ENCODE measurements around the gene ELMOD3. TPM values are rescaled to one million over a fixed set of nuclear protein-coding genes. Genes with fewer than 3 reads are reported as not detected.
"Not testable (repeated sequence)": the region's sequence is repeated elsewhere in the genome, so short reads cannot be mapped to it uniquely, and the experiment has no call there.

ELMOD3 gene
- total RNA-seq, 4 donors from 2014 or later: 13.3 to 37.8 (median 32.8) TPM

DNA sequence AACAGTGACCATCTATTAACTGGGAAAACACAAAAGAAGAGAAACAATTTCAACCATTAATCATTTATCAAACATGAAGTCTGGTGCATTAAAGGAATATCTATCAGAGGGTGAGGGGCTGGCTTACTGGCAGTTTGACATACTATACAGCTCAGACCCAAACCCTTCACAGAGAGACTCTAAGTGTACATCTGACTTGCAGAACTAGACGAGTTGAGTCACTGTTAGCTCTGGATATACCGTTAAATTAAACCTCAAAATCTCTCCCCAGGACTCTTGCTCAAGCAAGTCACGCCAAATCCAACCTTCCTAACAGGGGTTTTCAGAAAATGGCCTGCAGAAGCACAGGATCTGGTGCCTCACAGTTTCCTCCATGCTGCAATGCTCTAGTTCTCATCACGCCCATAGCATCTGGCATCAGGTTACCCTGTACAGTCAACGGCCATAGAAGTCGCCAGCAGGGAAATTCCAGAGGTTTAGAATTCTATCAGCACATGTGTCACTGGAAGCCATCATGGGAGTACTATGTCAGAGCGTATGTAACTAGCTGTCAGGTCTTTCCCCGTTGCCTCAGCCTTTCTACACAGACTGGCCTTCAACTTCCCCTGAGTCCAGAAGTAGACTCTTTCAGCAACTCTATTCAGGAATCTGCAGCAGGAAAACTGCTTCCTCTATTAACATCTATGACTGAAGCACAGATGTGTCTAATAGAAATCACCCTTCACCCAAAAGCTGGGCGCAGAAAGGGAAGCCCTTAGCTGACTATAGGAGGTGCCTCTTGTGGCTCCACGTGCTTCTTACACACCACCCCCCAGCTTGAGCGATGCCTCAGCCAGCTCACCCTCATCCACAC is 36.1 kb upstream of the ELMOD3 start:
- intact Hi-C loops (cut with DNase I; ENCODE audit: low total_unique reads): no loop called here
- H3K9me3 ChIP-seq: no peaks in the 10 kb centered on the region
- H3K27me3 ChIP-seq: no peaks in the 10 kb centered on the region
- no peak overlapping the region for H3K4me3 ChIP-seq
- H3K36me3 ChIP-seq: peaks cover 0 to 55% (median 24%) of the 10 kb centered on the region in 4 donors
- no peak for DNase-seq
- TF ChIP-seq EP300 (IDR thresholded peaks at IDR 0.05; ENCODE audit: low read depth) (no peak), POLR2AphosphoS5 (IDR thresholded peaks at IDR 0.05) (no peak), POLR2A (IDR thresholded peaks at IDR 0.05) (no peak)
- TF ChIP-seq, protein P1, sequence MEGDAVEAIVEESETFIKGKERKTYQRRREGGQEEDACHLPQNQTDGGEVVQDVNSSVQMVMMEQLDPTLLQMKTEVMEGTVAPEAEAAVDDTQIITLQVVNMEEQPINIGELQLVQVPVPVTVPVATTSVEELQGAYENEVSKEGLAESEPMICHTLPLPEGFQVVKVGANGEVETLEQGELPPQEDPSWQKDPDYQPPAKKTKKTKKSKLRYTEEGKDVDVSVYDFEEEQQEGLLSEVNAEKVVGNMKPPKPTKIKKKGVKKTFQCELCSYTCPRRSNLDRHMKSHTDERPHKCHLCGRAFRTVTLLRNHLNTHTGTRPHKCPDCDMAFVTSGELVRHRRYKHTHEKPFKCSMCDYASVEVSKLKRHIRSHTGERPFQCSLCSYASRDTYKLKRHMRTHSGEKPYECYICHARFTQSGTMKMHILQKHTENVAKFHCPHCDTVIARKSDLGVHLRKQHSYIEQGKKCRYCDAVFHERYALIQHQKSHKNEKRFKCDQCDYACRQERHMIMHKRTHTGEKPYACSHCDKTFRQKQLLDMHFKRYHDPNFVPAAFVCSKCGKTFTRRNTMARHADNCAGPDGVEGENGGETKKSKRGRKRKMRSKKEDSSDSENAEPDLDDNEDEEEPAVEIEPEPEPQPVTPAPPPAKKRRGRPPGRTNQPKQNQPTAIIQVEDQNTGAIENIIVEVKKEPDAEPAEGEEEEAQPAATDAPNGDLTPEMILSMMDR (IDR thresholded peaks at IDR 0.05): no peak
- in situ Hi-C loops (cut with MboI; ENCODE audit: low pct_ligation_motif_present in 1 of 4, low pct_unique_long_range_greater_than_20kb in 1 of 4, low sequenced_read_pairs in 3 of 4): no loop called here
- WGBS, 2 donors (ENCODE audit: low coverage in 1 of 2): 67 to 71% methylated on average over 6 to 11 of the region's 11 CpGs
- H3K27ac ChIP-seq: no peak overlapping the region
- H3K4me1 ChIP-seq: peaks cover 0 to 37% (median 7%) of the 10 kb centered on the region in 4 donors

DNA sequence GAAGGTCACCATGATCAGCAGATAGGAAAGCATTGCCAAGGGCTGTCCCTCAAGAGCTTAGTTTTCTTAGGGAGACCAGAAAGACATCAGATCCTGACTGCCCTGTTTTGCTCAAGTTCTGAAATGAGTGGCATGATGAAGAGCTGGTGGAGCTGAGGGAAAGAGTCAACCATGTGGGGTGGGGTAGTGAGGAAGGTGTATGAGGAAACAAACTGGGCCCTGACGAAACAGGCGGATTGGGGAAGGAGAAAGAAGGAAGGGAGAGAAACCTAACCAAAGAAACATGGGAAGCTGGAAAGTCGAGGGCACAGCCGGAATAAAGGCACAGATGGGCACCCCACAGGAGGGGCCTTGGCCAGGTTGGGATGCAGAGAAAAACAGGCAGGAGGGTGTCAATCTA is 34.8 kb upstream of the ELMOD3 start:
- in situ Hi-C loops (cut with MboI; ENCODE audit: low pct_ligation_motif_present in 1 of 4, low pct_unique_long_range_greater_than_20kb in 1 of 4, low sequenced_read_pairs in 3 of 4): no loop called here
- DNase-seq: no peak
- peaks cover 0 to 68% (median 28%) of the 10 kb centered on the region in 4 donors for H3K36me3 ChIP-seq
- TF ChIP-seq, protein P1 (IDR thresholded peaks at IDR 0.05): no peak
- TF ChIP-seq POLR2A (IDR thresholded peaks at IDR 0.05) (no peak), EP300 (IDR thresholded peaks at IDR 0.05; ENCODE audit: low read depth) (no peak), POLR2AphosphoS5 (IDR thresholded peaks at IDR 0.05) (no peak)
- WGBS, 2 donors (ENCODE audit: low coverage in 1 of 2): 88 to 93% methylated on average over 4 of the region's 4 CpGs
- no peak overlapping the region for H3K4me3 ChIP-seq
- H3K4me1 ChIP-seq: peaks cover 8 to 51% (median 17%) of the 10 kb centered on the region in 4 donors
- H3K27me3 ChIP-seq: no peaks in the 10 kb centered on the region
- no peak overlapping the region for H3K27ac ChIP-seq
- intact Hi-C loops (cut with DNase I; ENCODE audit: low total_unique reads): no loop called here
- H3K9me3 ChIP-seq: no peaks in the 10 kb centered on the region

DNA sequence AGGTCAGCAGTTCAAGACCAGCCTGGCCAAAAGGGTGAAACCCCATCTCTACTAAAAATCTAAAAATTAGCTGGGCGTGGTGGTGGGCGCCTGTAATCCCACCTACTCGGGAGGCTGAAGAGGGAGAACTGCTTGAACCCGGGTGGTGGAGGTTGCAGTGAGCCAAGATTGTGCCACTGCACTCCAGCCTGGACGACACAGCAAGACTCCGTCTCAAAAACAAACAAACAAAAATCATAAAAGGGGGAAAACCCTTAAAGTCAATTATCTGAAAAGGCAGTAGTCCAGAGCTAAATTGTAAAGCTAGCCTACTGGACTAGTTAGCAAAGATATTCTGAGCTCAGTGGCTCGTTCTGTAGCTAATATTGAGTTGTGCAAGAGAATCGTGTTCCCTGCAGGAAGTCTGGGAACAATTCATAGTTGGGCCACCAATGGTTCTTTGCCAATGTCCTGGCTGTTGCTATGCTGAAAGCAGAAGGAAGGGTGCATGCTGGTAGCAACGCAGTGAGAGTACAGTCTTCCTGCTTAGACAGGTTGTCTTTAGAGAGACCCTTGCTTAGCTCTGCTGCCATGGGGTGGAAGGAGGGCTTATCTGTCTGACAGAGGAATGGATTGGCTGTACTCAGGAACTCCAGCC is 31.1 kb upstream of the ELMOD3 start:
- H3K27ac ChIP-seq: no peak overlapping the region
- intact Hi-C loops (cut with DNase I; ENCODE audit: low total_unique reads): no loop called here
- H3K4me3 ChIP-seq: no peak overlapping the region
- in situ Hi-C loops (cut with MboI; ENCODE audit: low pct_ligation_motif_present in 1 of 4, low pct_unique_long_range_greater_than_20kb in 1 of 4, low sequenced_read_pairs in 3 of 4): no loop called here
- WGBS, 2 donors (ENCODE audit: low coverage in 1 of 2): 74 to 100% methylated on average over 2 to 9 of the region's 9 CpGs
- H3K27me3 ChIP-seq: no peaks in the 10 kb centered on the region
- H3K9me3 ChIP-seq: no peaks in the 10 kb centered on the region
- no peak for DNase-seq
- TF ChIP-seq, protein P1 (IDR thresholded peaks at IDR 0.05): no peak
- no peak for TF ChIP-seq POLR2A (IDR thresholded peaks at IDR 0.05)
- TF ChIP-seq EP300 (IDR thresholded peaks at IDR 0.05; ENCODE audit: low read depth): no peak
- TF ChIP-seq POLR2AphosphoS5 (IDR thresholded peaks at IDR 0.05): no peak
- H3K36me3 ChIP-seq: peaks cover 0 to 56% (median 22%) of the 10 kb centered on the region in 4 donors
- peaks cover 21 to 74% (median 41%) of the 10 kb centered on the region in 4 donors for H3K4me1 ChIP-seq

DNA sequence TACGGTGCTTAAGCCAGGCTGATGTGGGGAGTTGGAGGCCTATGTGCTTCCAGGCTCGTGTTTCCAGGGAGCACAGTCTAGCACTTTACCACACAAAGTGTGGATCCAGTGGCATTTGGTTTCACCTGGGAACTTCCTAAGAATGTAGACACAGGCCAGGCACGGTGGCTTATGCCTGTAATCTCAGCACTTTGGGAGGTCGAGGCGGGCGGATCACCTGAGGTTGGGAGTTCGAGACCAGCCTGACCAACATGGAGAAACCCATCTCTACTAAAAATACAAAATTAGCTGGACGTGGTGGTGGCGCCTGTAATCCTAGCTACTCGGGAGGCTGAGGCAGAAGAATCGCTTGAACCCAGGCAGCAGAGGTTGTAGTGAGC is 30.6 kb upstream of the ELMOD3 start:
- DNase-seq; H3K27me3 ChIP-seq; in situ Hi-C loops (cut with MboI; ENCODE audit: low pct_ligation_motif_present in 1 of 4, low pct_unique_long_range_greater_than_20kb in 1 of 4, low sequenced_read_pairs in 3 of 4); H3K4me3 ChIP-seq; intact Hi-C loops (cut with DNase I; ENCODE audit: low total_unique reads); H3K9me3 ChIP-seq: not testable (repeated sequence)
- peak overlapping the region in 3 of 4 donors; percentile 91 to 98 (median 96) for H3K27ac ChIP-seq
- peaks cover 21 to 77% (median 41%) of the 10 kb centered on the region in 4 donors for H3K4me1 ChIP-seq
- 89 to 90% methylated on average over 6 to 11 of the region's 11 CpGs for WGBS, 2 donors (ENCODE audit: low coverage in 1 of 2)
- peaks cover 0 to 56% (median 22%) of the 10 kb centered on the region in 4 donors for H3K36me3 ChIP-seq
